Smooth muscle cell (in vitro differentiated cells): ENCODE measurements around the gene TMEM202. TPM values are rescaled to one million over a fixed set of nuclear protein-coding genes. Genes with fewer than 3 reads are reported as not detected.

ENCODE experiments used
- DNase-seq: peaks from one replicate; lab custom pipeline; 2025; ENCODE audit not compliant: unreplicated experiment; lab: John Stamatoyannopoulos, UW
- H2AFZ ChIP-seq: fragments of 200-600 bp; sonication (generic); 2 replicates; pipeline ENCODE4 v1.6.0; 2016; ENCODE audit warnings: antibody characterized with exemption, low read depth, mild to moderate bottlenecking
- H3F3A ChIP-seq: fragments of 200-600 bp; sonication (generic); 2 replicates; pipeline ENCODE4 v1.6.0; 2017; ENCODE audit warnings: antibody characterized with exemption, low read depth
- H3K27ac ChIP-seq: fragments of 200-600 bp; sonication (generic); 2 replicates; pipeline ENCODE4 v1.5.1; 2016; ENCODE audit warnings: low read depth, mild to moderate bottlenecking
- H3K27me3 ChIP-seq: fragments of 200-600 bp; sonication (generic); 2 replicates; pipeline ENCODE4 v1.6.1; 2016; ENCODE audit warnings: low read depth, mild to moderate bottlenecking
- H3K36me3 ChIP-seq: fragments of 200-600 bp; sonication (generic); 2 replicates; pipeline ENCODE4 v1.5.1; 2016; ENCODE audit warnings: low read depth
- H3K4me1 ChIP-seq: fragments of 200-600 bp; sonication (generic); 2 replicates; pipeline ENCODE4 v1.5.1; 2016; ENCODE audit warnings: low read depth
- H3K4me2 ChIP-seq: fragments of 200-600 bp; sonication (generic); 2 replicates; pipeline ENCODE4 v1.6.0; 2016; ENCODE audit warnings: mild to moderate bottlenecking
- H3K4me3 ChIP-seq: fragments of 200-600 bp; sonication (generic); 2 replicates; pipeline ENCODE4 v1.5.1; 2016; ENCODE audit warnings: mild to moderate bottlenecking
- H3K79me2 ChIP-seq: fragments of 200-600 bp; sonication (generic); 2 replicates; pipeline ENCODE4 v1.6.0; 2016; ENCODE audit warnings: low read depth, mild to moderate bottlenecking
- H3K9ac ChIP-seq: fragments of 200-600 bp; sonication (generic); 2 replicates; pipeline ENCODE4 v1.6.0; 2016; ENCODE audit warnings: low read depth
- H3K9me3 ChIP-seq: fragments of 200-600 bp; sonication (generic); replicated peaks from 2 replicates; pipeline ENCODE4 v1.5.1; 2016; ENCODE audit warnings: low read depth
- H4K20me1 ChIP-seq: fragments of 200-600 bp; sonication (generic); 2 replicates; pipeline ENCODE4 v1.6.0; 2016; ENCODE audit warnings: low read depth
- WGBS: methylation state at CpG from one replicate; pipeline ENCODE4 v1.1.7; 2016; ENCODE audit warnings: low lambda C conversion rate; 5-methylcytosine and 5-hydroxymethylcytosine counted together
- polyA plus RNA-seq: library from polyadenylated mRNA; unstranded; fragments of >200 nt; fragmentation: Nextera tagmentation; extraction: Ambion mirVana; gene quantifications from 2 replicates; pipeline ENCODE4 v1.2.1, GENCODE V29; 2016
- total RNA-seq: library from RNA; depleted of rRNA; stranded (reverse); fragments of >200 nt; gene quantifications from 2 replicates; pipeline ENCODE4 v1.2.3, GENCODE V29; 2014
- TF ChIP-seq, protein P1 (sequence below): fragments of 200-600 bp; sonication (generic); IDR thresholded peaks from 2 replicates; pipeline ENCODE4 v1.5.1; 2017; ENCODE audit warnings: borderline replicate concordance, mild to moderate bottlenecking, antibody characterized with exemption; ENCODE audit not compliant: insufficient read depth, poor library complexity, severe bottlenecking

Gene TMEM202, protein sequence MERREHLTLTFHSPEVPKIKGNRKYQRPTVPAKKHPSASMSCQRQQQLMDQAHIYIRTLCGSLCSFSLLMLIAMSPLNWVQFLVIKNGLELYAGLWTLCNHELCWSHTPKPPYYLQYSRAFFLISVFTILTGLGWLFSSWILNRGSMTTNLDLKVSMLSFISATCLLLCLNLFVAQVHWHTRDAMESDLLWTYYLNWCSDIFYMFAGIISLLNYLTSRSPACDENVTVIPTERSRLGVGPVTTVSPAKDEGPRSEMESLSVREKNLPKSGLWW
- total RNA-seq (not detected in 2 replicates), polyA plus RNA-seq (not detected in 2 replicates)

DNA sequence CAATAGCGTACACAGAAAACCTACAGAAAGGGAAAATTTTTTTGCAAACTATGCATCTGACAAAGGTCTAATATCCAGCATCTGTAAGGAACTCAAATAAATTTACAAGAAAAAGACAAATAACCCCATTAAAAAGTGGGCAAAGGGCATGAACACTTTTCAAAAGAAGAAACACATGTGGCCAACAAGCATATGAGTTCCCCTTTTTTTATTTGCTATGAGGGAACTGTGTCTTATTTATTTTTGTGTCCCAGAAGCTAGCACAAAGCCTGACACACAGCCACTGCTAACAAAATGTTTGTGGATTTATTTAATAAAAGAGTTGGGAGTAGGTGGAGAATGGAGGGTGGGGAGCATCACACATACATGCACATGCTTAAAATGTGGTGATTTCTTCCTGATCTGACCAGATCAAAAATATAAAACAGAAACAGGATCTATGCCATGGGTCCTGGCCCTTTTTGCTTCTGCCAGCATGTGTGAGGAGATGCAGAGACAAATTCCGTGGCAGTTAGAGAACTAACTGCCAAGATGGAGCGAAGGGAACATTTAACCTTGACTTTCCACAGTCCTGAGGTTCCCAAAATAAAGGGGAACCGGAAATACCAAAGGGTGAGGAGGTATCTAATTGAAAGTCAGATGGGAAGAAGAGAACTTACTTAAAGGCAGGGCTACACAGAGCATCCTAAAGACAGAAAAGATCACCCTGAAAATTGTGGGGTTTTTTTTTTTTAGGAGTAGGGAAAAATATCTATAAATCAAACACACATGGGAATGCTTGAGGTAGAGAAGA is at the start of gene TMEM202:
TSS of gene TMEM202 (plus strand) at position 510 of the 793 bp plus-strand sequence. CDS start at position 532, 22 bp downstream.
- WGBS, result 78% methylated on average over 4 of the region's 4 CpGs
- Histone ChIP-seq H3K27me3 (peaks cover 44% of the 10 kb centered on the region), H4K20me1 (no peaks in the 10 kb centered on the region), H3K9me3 (no peaks in the 10 kb centered on the region), H3K4me2 (no peak within 1 kb of the TSS), H3K4me1 (no peaks in the 10 kb centered on the region), H2AFZ (no peak within 1 kb of the TSS), H3K4me3 (no peak within 1 kb of the TSS), H3K9ac (no peak within 1 kb of the TSS), H3K36me3 (no peaks in the 10 kb centered on the region), H3K27ac (no peak within 1 kb of the TSS), H3F3A (no peaks in the 10 kb centered on the region), H3K79me2 (no peaks in the 10 kb centered on the region)
- TF ChIP-seq, protein P1, sequence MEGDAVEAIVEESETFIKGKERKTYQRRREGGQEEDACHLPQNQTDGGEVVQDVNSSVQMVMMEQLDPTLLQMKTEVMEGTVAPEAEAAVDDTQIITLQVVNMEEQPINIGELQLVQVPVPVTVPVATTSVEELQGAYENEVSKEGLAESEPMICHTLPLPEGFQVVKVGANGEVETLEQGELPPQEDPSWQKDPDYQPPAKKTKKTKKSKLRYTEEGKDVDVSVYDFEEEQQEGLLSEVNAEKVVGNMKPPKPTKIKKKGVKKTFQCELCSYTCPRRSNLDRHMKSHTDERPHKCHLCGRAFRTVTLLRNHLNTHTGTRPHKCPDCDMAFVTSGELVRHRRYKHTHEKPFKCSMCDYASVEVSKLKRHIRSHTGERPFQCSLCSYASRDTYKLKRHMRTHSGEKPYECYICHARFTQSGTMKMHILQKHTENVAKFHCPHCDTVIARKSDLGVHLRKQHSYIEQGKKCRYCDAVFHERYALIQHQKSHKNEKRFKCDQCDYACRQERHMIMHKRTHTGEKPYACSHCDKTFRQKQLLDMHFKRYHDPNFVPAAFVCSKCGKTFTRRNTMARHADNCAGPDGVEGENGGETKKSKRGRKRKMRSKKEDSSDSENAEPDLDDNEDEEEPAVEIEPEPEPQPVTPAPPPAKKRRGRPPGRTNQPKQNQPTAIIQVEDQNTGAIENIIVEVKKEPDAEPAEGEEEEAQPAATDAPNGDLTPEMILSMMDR, result no peak
- no peak for DNase-seq

DNA sequence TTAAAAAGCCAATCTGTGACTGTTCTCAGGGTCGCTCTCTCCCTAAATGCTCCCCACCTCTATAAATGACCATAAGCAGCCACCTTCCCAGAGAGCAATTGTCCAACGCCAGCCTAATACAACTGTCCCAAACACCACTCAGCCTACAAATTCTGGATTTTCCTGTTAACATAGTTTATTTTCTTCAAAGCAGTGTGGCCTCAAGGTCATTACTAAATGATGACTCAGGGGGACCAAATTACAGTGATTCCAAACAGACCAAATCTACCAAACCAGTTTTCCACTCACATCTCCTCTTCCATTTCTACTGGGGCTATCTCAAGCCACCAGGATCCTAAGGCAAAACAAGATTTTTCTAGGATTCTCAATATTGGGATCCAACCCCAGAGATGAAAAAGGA is 44.8 kb upstream of the TMEM202 start:
- peaks cover 27% of the 10 kb centered on the region for H4K20me1 ChIP-seq
- no peaks in the 10 kb centered on the region for H3F3A ChIP-seq
- H3K4me1 ChIP-seq, result no peaks in the 10 kb centered on the region
- no peak overlapping the region for H3K9ac ChIP-seq
- H2AFZ ChIP-seq, result no peak overlapping the region
- H3K36me3 ChIP-seq, result no peaks in the 10 kb centered on the region
- H3K79me2 ChIP-seq, result no peaks in the 10 kb centered on the region
- WGBS, result 83% methylated on average over 2 of the region's 2 CpGs
- H3K27me3 ChIP-seq, result no peaks in the 10 kb centered on the region
- H3K4me2 ChIP-seq, result peak overlapping the region; percentile 15
- DNase-seq, result no peak
- peak overlapping the region; percentile 31 for H3K27ac ChIP-seq
- TF ChIP-seq, protein P1, result no peak
- H3K4me3 ChIP-seq, result no peak overlapping the region
- no peaks in the 10 kb centered on the region for H3K9me3 ChIP-seq

DNA sequence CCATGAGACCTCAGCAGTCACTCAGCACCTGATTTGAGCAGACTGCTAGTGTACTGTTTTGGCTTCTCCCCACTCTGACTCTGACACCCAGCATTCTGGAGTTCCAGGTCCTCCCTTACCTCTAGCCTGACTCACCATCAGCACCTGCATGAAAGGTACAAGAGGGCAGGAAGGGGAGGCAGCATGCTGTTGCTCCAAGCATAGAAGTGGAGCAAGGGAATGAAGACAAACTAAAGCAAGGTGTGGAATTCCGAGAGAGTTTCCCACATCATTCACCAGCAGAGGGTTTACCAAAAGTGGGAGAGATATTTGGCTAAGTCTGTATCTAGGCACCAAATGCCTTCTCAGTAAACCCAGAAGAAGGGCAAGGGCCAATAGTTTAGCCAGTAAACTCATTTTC is 43.6 kb upstream of the TMEM202 start:
- no peak overlapping the region for H3K27ac ChIP-seq
- TF ChIP-seq, protein P1, result no peak

More for the DNA sequence above, 43.6 kb upstream of the TMEM202 start:
- Histone ChIP-seq H3K9ac (no peak overlapping the region), H3K4me1 (no peaks in the 10 kb centered on the region), H3K4me2 (no peak overlapping the region), H3F3A (no peaks in the 10 kb centered on the region), H4K20me1 (peaks cover 39% of the 10 kb centered on the region), H3K79me2 (no peaks in the 10 kb centered on the region), H3K36me3 (no peaks in the 10 kb centered on the region), H2AFZ (no peak overlapping the region), H3K9me3 (no peaks in the 10 kb centered on the region), H3K27me3 (no peaks in the 10 kb centered on the region), H3K4me3 (no peak overlapping the region)
- DNase-seq, result no peak
- 100% methylated on average over 1 of the region's 1 CpG for WGBS
